Activated T-helper 2 cell treated with anti-CD3 and anti-CD28 coated beads, Interferon-gamma antibody, Interleukin-2, Interleukin-4, amounts not matched to agents 10 μg/mL and 5 μg/mL and 100 μg/mL, durations not matched to agents 14 hours and 24 hours and 36 hours (primary cell): ENCODE results near the gene TTBK1. TPM values are rescaled to one million over a fixed set of nuclear protein-coding genes. Genes with fewer than 3 reads are reported as not detected.

Experiments
- DNase-seq: peaks from one replicate; pipeline ENCODE4 v3.0.0; 2021; ENCODE audit warnings: low spot score
- H3K27ac Mint-ChIP-seq: one replicate; pipeline ENCODE4 v1.8.0; 2021; ENCODE audit warnings: mixed read lengths
- H3K27me3 Mint-ChIP-seq: one replicate; pipeline ENCODE4 v1.8.0; 2021; ENCODE audit warnings: low read depth, mixed read lengths
- H3K36me3 Mint-ChIP-seq: one replicate; pipeline ENCODE4 v1.8.0; 2021; ENCODE audit warnings: low read depth, mixed read lengths
- H3K4me1 Mint-ChIP-seq: one replicate; pipeline ENCODE4 v1.8.0; 2021; ENCODE audit warnings: low read depth, mixed read lengths
- H3K4me3 Mint-ChIP-seq: one replicate; pipeline ENCODE4 v1.8.0; 2021; ENCODE audit warnings: low read depth, mild to moderate bottlenecking, moderate library complexity, mixed read lengths
- H3K9me3 Mint-ChIP-seq: one replicate; pipeline ENCODE4 v1.8.0; 2021; ENCODE audit warnings: mixed read lengths
- intact Hi-C: fragments of 100-400 bp; cut with micrococcal nuclease; formaldehyde crosslinking; loops from one replicate; pipeline ENCODE4 v1.15.1; 2023
- total RNA-seq: library from RNA; stranded (reverse); gene quantifications from 2 replicates; pipeline ENCODE4 v1.2.3, GENCODE V29; 2022

TTBK1 gene
- total RNA-seq, 1 donor from 2014 or later, result 1.5 TPM

DNA sequence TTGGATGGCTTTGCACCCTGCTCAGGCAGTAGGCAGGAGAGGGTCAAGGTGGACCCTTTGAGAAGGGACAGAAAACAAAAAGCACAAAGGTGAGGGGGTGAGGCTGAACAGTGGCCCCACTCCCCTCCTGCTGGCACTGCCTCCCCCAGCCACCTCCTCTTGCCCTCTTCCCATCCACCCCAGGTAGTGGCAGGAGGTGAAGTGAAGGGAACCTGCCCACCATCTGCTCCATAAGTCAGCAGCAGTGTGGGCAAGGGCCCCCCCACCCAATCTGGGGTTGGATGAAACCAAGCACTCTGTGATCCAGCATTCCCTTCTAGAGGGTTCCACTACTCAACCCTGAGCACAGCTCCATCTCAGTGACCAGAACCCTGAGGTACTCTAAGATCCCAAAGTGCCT is 28.7 kb downstream of the TTBK1 start:
- H3K4me3 Mint-ChIP-seq, result no peak overlapping the region
- peaks cover 52% of the 10 kb centered on the region for H3K27me3 Mint-ChIP-seq

DNA sequence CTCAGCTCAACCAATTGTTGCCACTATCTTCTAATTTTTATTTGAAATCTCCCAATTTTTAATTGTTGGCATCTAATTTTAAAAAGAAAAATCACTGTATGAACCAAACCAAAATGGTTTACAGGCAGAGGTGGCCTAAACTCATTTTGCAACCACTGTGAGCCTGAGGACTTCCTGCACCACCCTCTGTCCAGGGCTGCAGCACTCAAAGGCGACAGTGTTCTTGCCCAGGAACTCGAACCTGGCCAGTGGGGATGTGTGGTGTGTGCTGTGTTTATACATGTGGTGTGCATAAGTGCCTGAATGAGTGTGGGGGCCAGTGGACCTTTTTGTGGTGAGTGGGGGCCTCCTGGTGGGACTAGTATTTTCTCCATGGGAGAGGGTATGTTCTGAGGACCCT is 30.4 kb downstream of the TTBK1 start:
- Mint-ChIP-seq H3K27ac (no peak overlapping the region), H3K4me1 (peaks cover 17% of the 10 kb centered on the region), H3K27me3 (peaks cover 52% of the 10 kb centered on the region), H3K9me3 (no peaks in the 10 kb centered on the region), H3K36me3 (no peaks in the 10 kb centered on the region), H3K4me3 (no peak overlapping the region)
- DNase-seq, result no peak
- intact Hi-C loops, result no loop called here

More for the DNA sequence above, 28.7 kb downstream of the TTBK1 start:
- no peaks in the 10 kb centered on the region for H3K9me3 Mint-ChIP-seq
- no peak overlapping the region for H3K27ac Mint-ChIP-seq
- H3K4me1 Mint-ChIP-seq, result peaks cover 14% of the 10 kb centered on the region
- intact Hi-C loops, result no loop called here
- no peaks in the 10 kb centered on the region for H3K36me3 Mint-ChIP-seq
- DNase-seq, result no peak

DNA sequence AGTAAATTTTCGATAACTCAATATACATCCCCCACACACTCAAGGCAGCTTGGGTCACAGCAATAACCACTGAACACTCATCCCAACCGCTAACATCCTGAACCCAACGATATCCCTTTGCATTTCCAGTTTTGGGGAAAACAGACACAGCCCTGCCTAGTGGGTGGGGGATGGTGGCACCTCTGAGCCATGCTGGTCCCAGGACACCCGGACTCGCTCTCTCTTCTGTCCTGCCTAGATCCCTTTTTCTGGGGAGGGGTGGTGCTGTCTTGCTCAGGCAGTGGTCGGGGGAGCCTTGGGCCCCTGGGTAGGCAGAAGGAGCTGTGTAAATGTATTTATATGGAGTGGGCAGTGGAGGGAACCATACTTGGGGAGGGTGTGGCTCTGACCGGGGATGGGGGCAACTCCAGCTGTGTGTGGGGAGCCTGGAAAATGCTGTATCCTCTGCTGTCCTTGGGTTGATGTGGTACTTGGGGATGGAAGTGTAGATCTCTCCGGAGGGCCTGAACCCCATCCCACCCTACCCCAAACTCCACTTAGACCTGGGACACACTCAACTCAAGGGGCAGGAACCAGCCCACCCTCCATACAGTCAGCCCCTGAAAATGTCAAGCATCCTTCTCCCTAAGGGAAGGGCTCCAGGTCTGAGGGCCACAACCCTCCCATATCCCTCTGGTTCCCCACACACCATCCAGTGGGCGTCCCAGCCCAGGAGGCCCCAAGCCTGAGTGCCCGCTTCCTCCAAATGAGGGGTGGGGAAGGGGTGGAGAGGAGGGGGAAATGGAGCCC is 31.0 kb downstream of the TTBK1 start:
- H3K9me3 Mint-ChIP-seq, result no peaks in the 10 kb centered on the region
- no peak overlapping the region for H3K27ac Mint-ChIP-seq
- no peak overlapping the region for H3K4me3 Mint-ChIP-seq
- no peak for DNase-seq
- intact Hi-C loops, result no loop called here
- H3K36me3 Mint-ChIP-seq, result no peaks in the 10 kb centered on the region
- peaks cover 13% of the 10 kb centered on the region for H3K4me1 Mint-ChIP-seq
- H3K27me3 Mint-ChIP-seq, result peaks cover 47% of the 10 kb centered on the region

DNA sequence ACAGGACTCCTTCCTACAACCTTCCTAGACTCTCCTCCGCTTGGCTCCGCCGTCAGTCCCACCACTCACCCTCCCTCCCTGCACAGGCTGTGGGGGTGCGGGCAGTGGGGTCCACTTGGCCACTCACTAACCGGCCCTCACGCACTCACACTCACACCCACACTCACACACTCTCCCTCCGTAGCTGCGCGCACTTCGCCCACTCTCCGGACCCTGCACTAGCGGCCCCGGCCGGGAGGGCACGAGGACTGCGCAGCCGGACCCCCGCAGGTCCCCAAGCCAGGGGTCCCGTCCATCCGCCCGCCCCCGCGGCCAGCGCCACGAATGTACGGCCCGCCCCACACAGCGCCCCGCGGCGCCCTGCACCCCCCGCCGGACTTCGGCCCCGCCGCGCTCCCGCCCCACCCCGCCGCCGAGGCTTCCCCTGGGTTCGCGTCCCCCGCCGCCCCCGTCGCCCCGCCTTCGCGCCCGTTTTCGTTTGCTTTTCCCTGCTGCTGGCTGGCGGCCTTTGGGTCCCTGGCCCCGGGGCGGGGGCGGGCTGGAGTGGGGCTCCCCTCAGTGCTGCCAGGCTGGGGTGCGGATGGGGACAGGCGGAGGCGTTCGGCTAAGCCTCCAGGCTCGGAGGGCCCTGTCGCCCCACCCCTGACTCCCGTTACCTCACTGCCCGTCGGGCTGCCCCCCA is 31.8 kb downstream of the TTBK1 start:
- H3K4me3 Mint-ChIP-seq, result peak overlapping the region; percentile 36
- DNase-seq, result peak; percentile 17
- H3K9me3 Mint-ChIP-seq, result no peaks in the 10 kb centered on the region
- peaks cover 13% of the 10 kb centered on the region for H3K4me1 Mint-ChIP-seq
- H3K36me3 Mint-ChIP-seq, result no peaks in the 10 kb centered on the region
- no peak overlapping the region for H3K27ac Mint-ChIP-seq
- H3K27me3 Mint-ChIP-seq, result peaks cover 45% of the 10 kb centered on the region
- intact Hi-C loops, result no loop called here

DNA sequence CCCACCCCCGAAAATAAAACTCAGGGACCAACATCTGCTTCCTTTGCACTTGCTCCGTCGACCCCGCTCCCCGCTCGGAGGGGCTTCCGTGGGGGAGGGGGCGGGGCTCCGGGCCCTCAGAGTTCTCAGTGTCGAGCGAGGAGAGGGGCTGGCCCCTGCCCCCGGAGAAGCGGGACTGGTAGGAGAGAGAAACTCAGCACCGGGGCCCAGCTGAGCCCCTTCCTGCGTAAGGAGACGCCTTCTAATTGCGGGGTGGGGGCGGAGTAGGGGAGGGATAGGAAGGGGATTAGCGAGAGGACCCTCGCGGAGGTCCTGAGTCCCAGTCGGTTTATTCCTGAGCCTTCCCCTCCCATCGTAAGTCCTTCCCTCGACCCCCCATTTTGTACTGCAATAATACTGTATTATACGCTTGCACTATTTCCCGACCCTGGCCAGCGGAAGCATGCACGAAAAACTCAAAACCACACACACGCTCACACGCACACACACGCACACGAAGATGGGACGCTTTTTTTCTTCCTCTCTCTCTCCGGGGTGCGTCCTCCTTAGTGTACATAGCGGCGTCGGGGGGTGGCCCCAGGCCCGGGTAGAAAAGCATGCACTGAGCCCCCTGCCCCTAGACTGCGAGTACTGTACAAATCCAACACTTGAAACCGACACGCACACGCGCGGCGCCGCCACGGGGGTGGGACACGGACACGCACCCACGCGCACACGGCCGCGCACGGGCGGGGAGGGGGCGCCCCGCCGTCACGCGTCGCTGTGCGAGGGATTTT is 32.7 kb downstream of the TTBK1 start:
- intact Hi-C loops, result no loop called here
- H3K4me1 Mint-ChIP-seq, result peaks cover 13% of the 10 kb centered on the region
- H3K9me3 Mint-ChIP-seq, result no peaks in the 10 kb centered on the region
- H3K36me3 Mint-ChIP-seq, result no peaks in the 10 kb centered on the region
- no peak overlapping the region for H3K27ac Mint-ChIP-seq
- peak overlapping the region; percentile 71 for H3K4me3 Mint-ChIP-seq
- H3K27me3 Mint-ChIP-seq, result peaks cover 46% of the 10 kb centered on the region
- peak; percentile 26 for DNase-seq

DNA sequence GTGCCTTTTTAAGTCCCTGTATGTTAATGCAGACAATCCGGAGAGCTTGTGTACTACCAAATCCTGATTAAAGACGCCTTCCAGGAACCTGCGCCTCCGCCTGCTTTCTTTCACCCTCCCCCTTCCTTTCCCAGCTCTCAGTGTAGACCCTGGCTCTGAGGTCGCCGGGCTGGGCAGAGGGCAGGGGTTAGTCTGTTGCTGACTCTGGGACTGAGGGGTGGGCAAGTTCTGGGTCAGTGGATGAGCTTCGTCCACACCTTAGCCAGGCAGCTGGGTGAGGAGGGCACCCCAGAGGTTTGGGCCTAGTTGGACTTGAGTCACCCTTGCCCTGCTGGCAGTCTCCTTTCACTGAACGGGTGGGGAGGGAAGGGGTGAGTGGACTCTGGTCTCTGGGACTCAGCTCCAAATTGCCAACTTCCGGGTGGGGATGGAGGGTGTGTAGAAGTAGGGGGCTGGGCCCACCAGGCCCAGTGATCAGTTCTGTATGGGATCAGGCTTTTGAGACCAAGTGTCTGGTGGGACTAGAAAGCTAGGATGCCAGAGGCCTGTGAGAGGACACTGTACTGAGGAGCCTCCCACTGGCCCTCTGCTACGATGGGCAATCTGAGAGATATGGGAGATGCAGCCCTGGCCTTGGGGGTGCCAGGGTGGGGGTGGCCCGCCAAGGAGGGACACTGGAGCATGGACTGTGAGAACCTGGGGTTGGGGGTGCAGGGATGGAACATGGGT is 33.5 kb downstream of the TTBK1 start:
- peak overlapping the region; percentile 38 for H3K4me3 Mint-ChIP-seq
- intact Hi-C loops, result no loop called here
- H3K36me3 Mint-ChIP-seq, result no peaks in the 10 kb centered on the region
- no peaks in the 10 kb centered on the region for H3K9me3 Mint-ChIP-seq
- peaks cover 13% of the 10 kb centered on the region for H3K4me1 Mint-ChIP-seq
- H3K27ac Mint-ChIP-seq, result no peak overlapping the region
- peaks cover 45% of the 10 kb centered on the region for H3K27me3 Mint-ChIP-seq
- DNase-seq, result no peak

DNA sequence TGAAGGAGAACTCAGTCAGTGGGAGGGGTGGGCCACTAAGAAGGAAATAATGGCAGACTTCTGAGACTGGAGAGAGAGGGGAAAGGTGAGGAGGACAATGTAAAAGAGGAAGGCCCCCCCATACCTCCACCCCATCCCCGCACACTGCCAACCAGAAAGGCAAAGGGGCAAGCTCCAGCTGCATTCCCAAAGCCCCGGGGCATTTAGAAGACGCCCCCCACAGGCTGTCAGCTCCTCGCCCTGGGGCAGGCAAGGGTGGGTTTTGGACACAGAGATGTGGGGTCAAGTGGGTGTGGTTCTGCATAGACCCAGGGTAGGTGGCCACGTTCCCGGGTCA is 34.0 kb downstream of the TTBK1 start:
- Mint-ChIP-seq H3K4me3 (no peak overlapping the region), H3K4me1 (peaks cover 13% of the 10 kb centered on the region), H3K36me3 (no peaks in the 10 kb centered on the region), H3K9me3 (no peaks in the 10 kb centered on the region), H3K27ac (no peak overlapping the region), H3K27me3 (peaks cover 41% of the 10 kb centered on the region)
- intact Hi-C loops, result no loop called here
- no peak for DNase-seq

DNA sequence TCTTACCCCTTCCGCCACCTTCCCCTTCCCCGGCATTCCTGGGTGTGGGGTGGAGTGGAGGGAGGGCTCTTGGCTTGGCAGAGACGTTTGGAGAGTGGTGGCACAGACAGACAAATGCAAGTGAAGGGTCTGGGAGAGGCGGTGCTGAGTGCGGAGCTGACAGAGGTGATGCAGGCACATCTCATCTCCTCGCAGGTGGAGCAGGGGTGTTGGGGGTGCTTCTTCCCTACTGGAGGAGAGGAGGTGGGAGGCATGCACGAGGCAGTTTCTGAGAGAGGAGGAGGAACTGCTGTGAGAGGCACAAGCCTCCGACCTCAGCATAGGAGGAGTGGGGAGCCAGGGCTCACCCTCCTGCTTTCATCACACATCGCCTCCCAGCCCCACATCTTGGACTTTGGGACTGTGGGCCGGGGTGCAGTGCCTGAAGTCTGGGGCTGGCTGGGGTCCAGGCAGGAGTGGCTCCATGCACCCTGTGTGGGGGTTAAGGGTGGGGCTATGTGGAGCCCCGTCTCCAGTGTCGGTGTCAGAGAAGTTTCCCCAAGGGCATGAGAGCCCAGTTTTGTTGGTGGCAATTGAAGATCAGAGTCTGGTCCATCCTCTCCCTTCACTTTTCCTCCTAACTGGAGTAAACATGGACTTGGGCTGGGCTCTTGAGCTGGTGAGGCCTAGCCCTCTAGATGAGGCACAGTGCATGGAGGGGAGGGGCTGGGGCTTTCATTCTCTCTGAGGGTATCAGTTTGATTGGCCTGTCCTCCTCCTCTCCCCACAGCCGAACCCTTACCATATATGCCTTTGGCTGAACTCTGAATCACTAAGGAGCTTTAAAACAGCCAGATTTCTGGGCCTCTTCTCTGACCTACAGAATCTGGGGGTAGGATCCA is 34.6 kb downstream of the TTBK1 start:
- Mint-ChIP-seq H3K36me3 (no peaks in the 10 kb centered on the region), H3K27me3 (peaks cover 42% of the 10 kb centered on the region), H3K4me3 (no peak overlapping the region), H3K9me3 (no peaks in the 10 kb centered on the region), H3K27ac (no peak overlapping the region), H3K4me1 (peaks cover 13% of the 10 kb centered on the region)
- DNase-seq, result no peak
- intact Hi-C loops, result no loop called here

DNA sequence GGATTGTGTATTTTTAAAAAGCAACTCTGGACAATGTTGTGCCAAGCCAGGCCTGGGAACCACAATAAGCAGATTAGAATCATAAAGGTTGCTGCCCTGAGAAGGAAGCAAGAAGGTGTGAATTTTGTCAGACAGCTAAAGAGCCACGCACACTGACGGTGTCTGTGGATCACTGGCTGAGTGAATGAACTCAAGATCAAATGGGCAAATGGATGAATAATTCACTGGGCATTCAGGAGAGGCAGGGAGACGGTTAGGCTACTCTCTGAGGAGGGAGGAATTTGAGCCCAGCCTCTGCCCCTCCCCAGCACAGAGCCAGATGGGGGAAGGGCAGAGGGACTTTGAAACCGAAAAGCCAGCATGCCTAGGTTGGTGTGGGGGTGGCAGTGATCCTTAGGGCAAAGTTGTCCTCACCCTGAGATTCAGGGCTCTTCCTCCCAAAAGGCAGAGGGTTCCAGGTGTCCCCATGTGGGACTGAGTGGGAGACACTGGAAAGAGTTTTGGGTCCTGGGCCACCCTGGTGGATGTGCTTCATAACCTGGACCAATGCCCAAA is 35.3 kb downstream of the TTBK1 start:
- DNase-seq, result no peak
- no peak overlapping the region for H3K27ac Mint-ChIP-seq

DNA sequence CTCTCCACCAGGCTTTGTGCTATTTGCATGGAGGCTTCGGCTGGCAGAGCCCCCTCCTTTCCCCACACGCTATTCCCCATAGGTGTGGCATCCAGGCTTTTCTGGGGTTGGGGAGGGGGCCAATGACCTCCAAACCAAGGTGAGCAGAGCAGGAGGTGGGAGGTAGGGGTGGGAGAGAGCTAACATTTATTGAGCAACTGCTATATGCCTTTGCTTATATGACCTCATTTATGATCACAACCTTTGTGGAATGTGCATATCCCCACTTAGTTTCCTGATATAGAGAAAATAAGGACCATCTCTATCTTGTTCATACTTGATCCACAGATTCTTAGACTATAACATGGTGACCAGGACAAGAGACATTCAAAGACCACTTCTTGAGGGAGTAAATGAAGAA is 37.0 kb downstream of the TTBK1 start:
- H3K4me1 Mint-ChIP-seq, result peaks cover 7% of the 10 kb centered on the region
- no peak for DNase-seq
- peaks cover 23% of the 10 kb centered on the region for H3K27me3 Mint-ChIP-seq
- no peaks in the 10 kb centered on the region for H3K9me3 Mint-ChIP-seq
- no peak overlapping the region for H3K27ac Mint-ChIP-seq
- no peak overlapping the region for H3K4me3 Mint-ChIP-seq
- intact Hi-C loops, result no loop called here
- no peaks in the 10 kb centered on the region for H3K36me3 Mint-ChIP-seq

More for the DNA sequence above, 35.3 kb downstream of the TTBK1 start:
- Mint-ChIP-seq H3K4me1 (peaks cover 13% of the 10 kb centered on the region), H3K27me3 (peaks cover 35% of the 10 kb centered on the region), H3K36me3 (no peaks in the 10 kb centered on the region), H3K4me3 (no peak overlapping the region), H3K9me3 (no peaks in the 10 kb centered on the region)
- intact Hi-C loops, result no loop called here

DNA sequence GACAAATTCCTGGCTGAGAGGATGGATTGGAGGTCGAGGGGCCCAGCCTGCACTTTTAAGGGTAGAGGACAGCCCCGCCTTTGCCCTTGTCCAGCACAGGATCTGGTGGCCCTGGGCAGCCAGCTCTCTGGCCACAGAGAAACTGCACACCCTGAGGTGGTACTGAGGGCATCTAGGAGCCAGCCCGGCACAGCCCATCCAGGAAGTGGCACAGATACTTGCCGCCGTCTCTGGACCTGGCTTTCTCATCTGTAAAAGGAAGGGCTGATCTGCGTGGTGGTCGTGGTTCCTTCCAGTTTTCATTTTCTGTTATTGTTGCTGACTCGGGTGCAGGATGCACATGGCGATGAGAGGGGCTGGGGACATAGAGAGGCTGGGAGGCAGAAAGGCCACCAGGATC is 38.8 kb downstream of the TTBK1 start:
- no peak overlapping the region for H3K27ac Mint-ChIP-seq

More for the DNA sequence above, 38.8 kb downstream of the TTBK1 start:
- peaks cover 3% of the 10 kb centered on the region for H3K4me1 Mint-ChIP-seq
- no peak overlapping the region for H3K4me3 Mint-ChIP-seq
- no peak for DNase-seq
- no peaks in the 10 kb centered on the region for H3K36me3 Mint-ChIP-seq
- H3K9me3 Mint-ChIP-seq, result no peaks in the 10 kb centered on the region
- peaks cover 29% of the 10 kb centered on the region for H3K27me3 Mint-ChIP-seq
- intact Hi-C loops, result no loop called here
